Measurements from ENCODE around the gene TUBB.

GRCh38 chr6:30703821-30704220 lies 16.3 kb upstream of the TUBB start:
- no peak for TF ChIP-seq CTCF (IDR thresholded peaks at IDR 0.05)
- TF ChIP-seq POLR2AphosphoS5 (IDR thresholded peaks at IDR 0.05): no peak
